ENCODE results near the gene NEU4. TPM values are rescaled to one million over a fixed set of nuclear protein-coding genes. Genes with fewer than 3 reads are reported as not detected.

Gene NEU4
- polyA plus RNA-seq, 3 donors: 0.26 to 2.6 (median 0.99) TPM

- peaks cover 0 to 5% (median 3%) of the 10 kb centered on the region in 7 donors for H3K9me3 Mint-ChIP-seq
- H3K9me3 ChIP-seq (replicated peaks in 1 of 2; ENCODE audit: control insufficient read depth in 1 of 2, insufficient read depth in 1 of 2, low read length in 2 of 2): no peaks in the 10 kb centered on the region
- H3K79me2 ChIP-seq (ENCODE audit: insufficient read depth, low read length): no peaks in the 10 kb centered on the region
- peaks cover 7 to 21% (median 8%) of the 10 kb centered on the region in 3 donors for H3K27me3 Mint-ChIP-seq (ENCODE audit: low read depth in 3 of 3)
- H3K4me3 Mint-ChIP-seq: no peak overlapping the region
- no peaks in the 10 kb centered on the region for H3K36me3 Mint-ChIP-seq
- 83% methylated on average over 26 of the region's 34 CpGs for WGBS (ENCODE audit: insufficient coverage)
- H3K27ac ChIP-seq (ENCODE audit: low read depth in 1 of 2, low read length in 2 of 2): no peak overlapping the region
- no peak overlapping the region for H3K4me3 ChIP-seq (replicated peaks in 1 of 3; ENCODE audit: low read depth in 2 of 3, low read length in 3 of 3)
- no peak overlapping the region for H3K4me2 ChIP-seq (replicated peaks; ENCODE audit: extremely low read depth, low read length, poor library complexity, severe bottlenecking)
- no peaks in the 10 kb centered on the region for H4K20me1 ChIP-seq (ENCODE audit: insufficient read depth, low read length)
- no peaks in the 10 kb centered on the region for H3K36me3 ChIP-seq (replicated peaks in 1 of 2; ENCODE audit: control insufficient read depth in 1 of 2, insufficient read depth in 2 of 2, low read length in 2 of 2)
- H3K4me1 Mint-ChIP-seq: peaks cover 5% of the 10 kb centered on the region
- H3K27ac Mint-ChIP-seq: no peak overlapping the region
- TF ChIP-seq, protein P1, sequence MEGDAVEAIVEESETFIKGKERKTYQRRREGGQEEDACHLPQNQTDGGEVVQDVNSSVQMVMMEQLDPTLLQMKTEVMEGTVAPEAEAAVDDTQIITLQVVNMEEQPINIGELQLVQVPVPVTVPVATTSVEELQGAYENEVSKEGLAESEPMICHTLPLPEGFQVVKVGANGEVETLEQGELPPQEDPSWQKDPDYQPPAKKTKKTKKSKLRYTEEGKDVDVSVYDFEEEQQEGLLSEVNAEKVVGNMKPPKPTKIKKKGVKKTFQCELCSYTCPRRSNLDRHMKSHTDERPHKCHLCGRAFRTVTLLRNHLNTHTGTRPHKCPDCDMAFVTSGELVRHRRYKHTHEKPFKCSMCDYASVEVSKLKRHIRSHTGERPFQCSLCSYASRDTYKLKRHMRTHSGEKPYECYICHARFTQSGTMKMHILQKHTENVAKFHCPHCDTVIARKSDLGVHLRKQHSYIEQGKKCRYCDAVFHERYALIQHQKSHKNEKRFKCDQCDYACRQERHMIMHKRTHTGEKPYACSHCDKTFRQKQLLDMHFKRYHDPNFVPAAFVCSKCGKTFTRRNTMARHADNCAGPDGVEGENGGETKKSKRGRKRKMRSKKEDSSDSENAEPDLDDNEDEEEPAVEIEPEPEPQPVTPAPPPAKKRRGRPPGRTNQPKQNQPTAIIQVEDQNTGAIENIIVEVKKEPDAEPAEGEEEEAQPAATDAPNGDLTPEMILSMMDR (IDR thresholded peaks at IDR 0.05): no peak
- H3K9ac ChIP-seq (ENCODE audit: insufficient read depth, low read length, poor library complexity, severe bottlenecking): no peak overlapping the region
- H3K4me1 ChIP-seq (ENCODE audit: control insufficient read depth in 1 of 2, insufficient read depth in 2 of 2, low read length in 2 of 2): no peaks in the 10 kb centered on the region
- peak in 1 of 3 donors; percentile 1 for DNase-seq
- intact Hi-C loops (cut with micrococcal nuclease): no loop called here
- H3K27me3 ChIP-seq (ENCODE audit: control insufficient read depth in 2 of 2, insufficient read depth in 2 of 2, low read length in 2 of 2): no peaks in the 10 kb centered on the region
- H2AFZ ChIP-seq (ENCODE audit: insufficient read depth, low read depth, low read length, poor library complexity, severe bottlenecking): no peak overlapping the region
Measured at GRCh38 chr2:241775223-241776177, 33.5 kb upstream of the NEU4 start.

DNA sequence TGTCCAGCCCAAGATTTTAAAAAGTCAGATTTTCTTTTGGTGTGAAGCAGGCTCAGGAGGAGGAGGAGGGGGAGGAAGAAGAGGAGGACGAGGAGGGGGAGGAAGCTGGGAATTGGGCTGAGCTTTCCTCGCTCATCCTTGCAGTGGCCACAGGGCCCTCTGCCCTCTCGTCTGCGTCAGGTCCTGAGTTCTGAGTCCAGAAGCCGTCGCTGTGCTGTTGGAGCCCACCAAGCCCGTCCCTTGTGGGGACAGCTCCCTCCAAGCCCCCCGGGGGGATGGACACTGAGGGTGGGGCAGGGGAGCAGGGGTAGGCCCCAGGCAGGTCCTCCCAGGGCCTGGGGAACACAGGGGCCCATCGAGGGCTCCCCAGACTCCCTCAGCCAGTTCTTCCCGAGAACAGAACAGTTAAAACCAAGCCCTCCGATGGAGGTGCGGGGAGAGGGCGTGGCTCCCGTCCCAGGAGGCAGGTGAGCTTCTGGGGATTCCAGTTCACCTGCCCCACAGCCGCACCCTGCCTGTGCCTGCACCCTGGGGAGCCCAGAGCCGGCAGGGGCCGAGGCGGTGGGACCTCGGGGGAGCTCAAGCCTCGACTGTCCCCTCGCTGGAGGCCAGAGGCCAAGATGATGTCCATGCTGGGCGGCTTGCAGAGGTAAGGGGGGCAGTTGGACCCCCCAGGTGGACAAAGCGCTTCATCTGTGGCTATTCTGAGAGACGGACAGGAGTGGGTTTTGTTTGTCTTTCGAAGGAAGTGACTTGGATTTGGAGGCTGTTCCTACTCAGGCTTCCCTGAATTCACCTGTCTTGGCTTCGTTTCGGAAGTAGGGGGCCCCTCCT is 32.4 kb upstream of the NEU4 start, which contains the start of gene GAL3ST2:
GAL3ST2 (plus strand) TSS at position 487 of the 834 bp plus-strand sequence; CDS start at position 621, 134 bp downstream.
- H3K27me3 Mint-ChIP-seq (ENCODE audit: low read depth in 3 of 3): peaks cover 7 to 21% (median 8%) of the 10 kb centered on the region in 3 donors
- H3K4me1 ChIP-seq (ENCODE audit: control insufficient read depth in 1 of 2, insufficient read depth in 2 of 2, low read length in 2 of 2): no peaks in the 10 kb centered on the region
- no peaks in the 10 kb centered on the region for H3K79me2 ChIP-seq (ENCODE audit: insufficient read depth, low read length)
- peaks cover 0 to 10% (median 3%) of the 10 kb centered on the region in 7 donors for H3K9me3 Mint-ChIP-seq
- peaks cover 5% of the 10 kb centered on the region for H3K4me1 Mint-ChIP-seq
- H2AFZ ChIP-seq (ENCODE audit: insufficient read depth, low read depth, low read length, poor library complexity, severe bottlenecking): no peak within 1 kb of the TSS
- TF ChIP-seq, protein P1 (IDR thresholded peaks at IDR 0.05): no peak
- H3K27me3 ChIP-seq (ENCODE audit: control insufficient read depth in 2 of 2, insufficient read depth in 2 of 2, low read length in 2 of 2): no peaks in the 10 kb centered on the region
- H3K4me2 ChIP-seq (replicated peaks; ENCODE audit: extremely low read depth, low read length, poor library complexity, severe bottlenecking): no peak within 1 kb of the TSS
- no peaks in the 10 kb centered on the region for H3K9me3 ChIP-seq (replicated peaks in 1 of 2; ENCODE audit: control insufficient read depth in 1 of 2, insufficient read depth in 1 of 2, low read length in 2 of 2)
- peak in 1 of 3 donors; percentile 2 for DNase-seq
- no peak within 1 kb of the TSS for H3K9ac ChIP-seq (ENCODE audit: insufficient read depth, low read length, poor library complexity, severe bottlenecking)
- WGBS (ENCODE audit: insufficient coverage): 93% methylated on average over 20 of the region's 27 CpGs
- H3K27ac Mint-ChIP-seq: peak within 1 kb of the TSS in 2 of 7 donors; percentile 24 to 75
- H3K36me3 ChIP-seq (replicated peaks in 1 of 2; ENCODE audit: control insufficient read depth in 1 of 2, insufficient read depth in 2 of 2, low read length in 2 of 2): no peaks in the 10 kb centered on the region
- no peak within 1 kb of the TSS for H3K27ac ChIP-seq (ENCODE audit: low read depth in 1 of 2, low read length in 2 of 2)
- no peak within 1 kb of the TSS for H3K4me3 ChIP-seq (replicated peaks in 1 of 3; ENCODE audit: low read depth in 2 of 3, low read length in 3 of 3)
- no peak within 1 kb of the TSS for H3K4me3 Mint-ChIP-seq
- no peaks in the 10 kb centered on the region for H3K36me3 Mint-ChIP-seq
- no peaks in the 10 kb centered on the region for H4K20me1 ChIP-seq (ENCODE audit: insufficient read depth, low read length)
- intact Hi-C loops (cut with micrococcal nuclease): no loop called here

All from CD14-positive monocyte (primary cell).